PC-3 (cell line): ENCODE results near the gene MYORG. TPM values are rescaled to one million over a fixed set of nuclear protein-coding genes. Genes with fewer than 3 reads are reported as not detected.
A peak's percentile ranks its signal among the peaks of the same experiment; 100 is the strongest.

Experiments
- ATAC-seq: fragments of 200-7000 bp; cut with Tn5 transposase; 2 replicates; pipeline ENCODE4 v1.9.1; 2020; ENCODE audit warnings: mild to moderate bottlenecking, moderate library complexity
- BruUV-seq: library from RNA; stranded (reverse); fragments of 400-500 nt; replicated peaks from 2 replicates; lab custom pipeline; 2021; lab: Mats Ljungman, UMichigan
- CTCF ChIA-PET: fragments of 300-600 bp; sonication (Branson Sonifier 250); formaldehyde crosslinking; loops from one replicate; lab custom pipeline; 2022; ENCODE audit warnings: antibody characterized with exemption; lab: Charles Lee
- POLR2A ChIA-PET: fragments of 300-600 bp; sonication (Branson Sonifier 250); formaldehyde crosslinking; loops from one replicate; lab custom pipeline; 2022; ENCODE audit warnings: antibody characterized with exemption; ENCODE audit not compliant: unreplicated experiment; lab: Charles Lee
- DNase-seq: peaks from one replicate; pipeline ENCODE4 v3.0.0-alpha.2; 2015
- H2AFZ ChIP-seq: fragments of 300-600 bp; sonication (generic); 2 replicates; pipeline ENCODE4 v1.6.0; 2016; ENCODE audit warnings: antibody characterized with exemption, low read length
- H3F3A ChIP-seq: fragments of 300-600 bp; sonication (generic); one replicate; pipeline ENCODE4 v1.6.0; 2017; ENCODE audit warnings: antibody characterized with exemption, low read length, control low read depth, mild to moderate bottlenecking; ENCODE audit not compliant: unreplicated experiment
- H3K27ac ChIP-seq: fragments of 300-600 bp; sonication (generic); 2 replicates; pipeline ENCODE4 v1.5.1; 2016; ENCODE audit warnings: mild to moderate bottlenecking, low read length
- H3K27me3 ChIP-seq: fragments of 300-600 bp; sonication (generic); 2 replicates; pipeline ENCODE4 v1.6.1; 2016; ENCODE audit warnings: low read length, mixed read lengths
- H3K36me3 ChIP-seq: fragments of 300-600 bp; sonication (generic); 2 replicates; pipeline ENCODE4 v1.6.1; 2016; ENCODE audit warnings: low read depth, mixed run types, low read length, mixed read lengths
- H3K4me1 ChIP-seq: fragments of 300-600 bp; sonication (generic); 2 replicates; pipeline ENCODE4 v1.5.1; 2016; ENCODE audit warnings: low read length; ENCODE audit not compliant: insufficient read depth
- H3K4me2 ChIP-seq: fragments of 300-600 bp; sonication (generic); 2 replicates; pipeline ENCODE4 v1.6.0; 2016; ENCODE audit warnings: low read length
- H3K4me3 ChIP-seq: fragments of 300-600 bp; sonication (generic); 2 replicates; pipeline ENCODE4 v1.5.1; 2016; ENCODE audit warnings: mild to moderate bottlenecking, low read length, mixed read lengths
- H3K79me2 ChIP-seq: fragments of 300-600 bp; sonication (generic); 2 replicates; pipeline ENCODE4 v1.6.1; 2017; ENCODE audit warnings: low read length, mixed read lengths
- H3K9ac ChIP-seq: fragments of 300-600 bp; sonication (generic); 2 replicates; pipeline ENCODE4 v1.6.0; 2016; ENCODE audit warnings: mild to moderate bottlenecking, low read length
- H3K9me2 ChIP-seq: fragments of 300-600 bp; sonication (generic); replicated peaks from 2 replicates; pipeline ENCODE4 v1.6.1; 2016; ENCODE audit warnings: mixed run types, low read length, mixed read lengths
- H3K9me3 ChIP-seq: fragments of 300-600 bp; sonication (generic); 2 replicates; pipeline ENCODE4 v1.6.1; 2016; ENCODE audit warnings: low read length, mixed read lengths
- H4K20me1 ChIP-seq: fragments of 300-600 bp; sonication (generic); 2 replicates; pipeline ENCODE4 v1.6.1; 2016; ENCODE audit warnings: low read length, mixed read lengths
- CTCF ChIP-seq: fragments of 300-600 bp; sonication (generic); conservative IDR thresholded peaks from 2 replicates; pipeline ENCODE4 v1.5.1; 2017; ENCODE audit warnings: antibody characterized with exemption, low read depth, mild to moderate bottlenecking, low read length
- EZH2 ChIP-seq: fragments of 300-600 bp; sonication (generic); IDR thresholded peaks from one replicate; pipeline ENCODE4 v1.6.1; 2017; ENCODE audit warnings: antibody characterized with exemption, mild to moderate bottlenecking, low read length; ENCODE audit not compliant: unreplicated experiment
- EZH2phosphoT487 ChIP-seq: fragments of 300-600 bp; sonication (generic); IDR thresholded peaks from 2 replicates; pipeline ENCODE4 v1.6.1; 2018; ENCODE audit warnings: mild to moderate bottlenecking, antibody characterized with exemption, low read length, borderline replicate concordance
- intact Hi-C: fragments of 100-400 bp; cut with micrococcal nuclease; formaldehyde crosslinking; loops from 2 replicates; pipeline ENCODE4 v1.9.0; 2023
- total RNA-seq: library from RNA; depleted of rRNA; stranded (reverse); fragments of >200 nt; gene quantifications from 2 replicates; pipeline ENCODE4 v1.2.3, GENCODE V29; 2014

The MYORG gene
- total RNA-seq, 1 experiment from 2014 or later, result 3.4 TPM

GRCh38 chr9:34417734-34418133, 41.0 kb upstream of the MYORG start:
- Histone ChIP-seq H3K9me2 (no peaks in the 10 kb centered on the region), H3K27ac (no peak overlapping the region), H3K4me2 (no peak overlapping the region), H3K27me3 (no peaks in the 10 kb centered on the region), H2AFZ (no peak overlapping the region), H3K79me2 (no peaks in the 10 kb centered on the region), H3K9ac (no peak overlapping the region), H3K9me3 (no peaks in the 10 kb centered on the region), H3K4me1 (no peaks in the 10 kb centered on the region), H3K36me3 (no peaks in the 10 kb centered on the region), H3F3A (no peaks in the 10 kb centered on the region), H4K20me1 (no peaks in the 10 kb centered on the region), H3K4me3 (no peak overlapping the region)
- TF ChIP-seq EZH2phosphoT487, result no peak
- no peak for TF ChIP-seq CTCF
- no peak for TF ChIP-seq EZH2
- ChIA-PET CTCF (no interaction called here), POLR2A (no interaction called here)
- intact Hi-C loops, result no loop called here
- BruUV-seq, result no TSS peak
- ATAC-seq (no peak), DNase-seq (no peak)

GRCh38 chr9:34413231-34413852, 36.6 kb upstream of the MYORG start:
- H3K9me2 ChIP-seq, result no peaks in the 10 kb centered on the region
- no peak for ATAC-seq
- no peaks in the 10 kb centered on the region for H3K79me2 ChIP-seq
- H3K27ac ChIP-seq, result no peak overlapping the region
- TF ChIP-seq EZH2phosphoT487 (no peak), CTCF (no peak), EZH2 (no peak)
- no peak overlapping the region for H2AFZ ChIP-seq
- ChIA-PET POLR2A (no interaction called here), CTCF (no interaction called here)
- H3K27me3 ChIP-seq, result no peaks in the 10 kb centered on the region
- no peak overlapping the region for H3K4me3 ChIP-seq
- peak; percentile 47 for DNase-seq
- no TSS peak for BruUV-seq
- H3K9me3 ChIP-seq, result no peaks in the 10 kb centered on the region
- H3K36me3 ChIP-seq, result no peaks in the 10 kb centered on the region
- H4K20me1 ChIP-seq, result no peaks in the 10 kb centered on the region
- intact Hi-C loops, result no loop called here
- no peaks in the 10 kb centered on the region for H3K4me1 ChIP-seq
- H3K4me2 ChIP-seq, result no peak overlapping the region
- no peak overlapping the region for H3K9ac ChIP-seq
- no peaks in the 10 kb centered on the region for H3F3A ChIP-seq

GRCh38 chr9:34412336-34412735, 35.6 kb upstream of the MYORG start:
- Histone ChIP-seq H3K4me3 (no peak overlapping the region), H3K36me3 (no peaks in the 10 kb centered on the region), H3K4me2 (no peak overlapping the region), H3K9me3 (no peaks in the 10 kb centered on the region), H3F3A (no peaks in the 10 kb centered on the region), H3K9ac (no peak overlapping the region), H3K27me3 (no peaks in the 10 kb centered on the region), H2AFZ (no peak overlapping the region), H3K27ac (no peak overlapping the region), H3K79me2 (no peaks in the 10 kb centered on the region), H3K4me1 (no peaks in the 10 kb centered on the region), H4K20me1 (no peaks in the 10 kb centered on the region), H3K9me2 (no peaks in the 10 kb centered on the region)
- intact Hi-C loops, result no loop called here
- ChIA-PET CTCF (no interaction called here), POLR2A (no interaction called here)
- DNase-seq (no peak), ATAC-seq (no peak)
- BruUV-seq, result no TSS peak
- no peak for TF ChIP-seq EZH2
- TF ChIP-seq EZH2phosphoT487, result no peak
- no peak for TF ChIP-seq CTCF
